Measurements from ENCODE around the gene MGST2.

The MGST2 gene

DNA sequence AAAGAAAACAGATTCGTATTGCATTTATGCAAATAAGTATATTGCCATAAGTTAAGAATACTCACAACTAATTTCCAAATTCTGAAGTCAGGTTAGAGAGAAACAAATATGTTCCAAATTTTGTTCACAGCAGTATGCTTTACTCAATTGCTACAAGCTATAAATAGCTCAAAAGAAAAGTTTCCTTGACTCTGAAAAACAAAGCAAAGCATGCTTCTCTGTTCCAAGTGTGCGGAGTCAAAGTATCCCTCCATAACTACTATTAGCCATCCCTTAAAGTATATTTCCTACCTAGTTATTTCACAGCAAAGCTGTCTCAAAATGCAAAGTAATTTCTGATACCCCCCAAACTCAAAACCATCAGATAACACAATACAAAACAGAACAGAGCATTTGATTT lies 47.3 kb downstream of the MGST2 start:
- no peak for DNase-seq

DNA sequence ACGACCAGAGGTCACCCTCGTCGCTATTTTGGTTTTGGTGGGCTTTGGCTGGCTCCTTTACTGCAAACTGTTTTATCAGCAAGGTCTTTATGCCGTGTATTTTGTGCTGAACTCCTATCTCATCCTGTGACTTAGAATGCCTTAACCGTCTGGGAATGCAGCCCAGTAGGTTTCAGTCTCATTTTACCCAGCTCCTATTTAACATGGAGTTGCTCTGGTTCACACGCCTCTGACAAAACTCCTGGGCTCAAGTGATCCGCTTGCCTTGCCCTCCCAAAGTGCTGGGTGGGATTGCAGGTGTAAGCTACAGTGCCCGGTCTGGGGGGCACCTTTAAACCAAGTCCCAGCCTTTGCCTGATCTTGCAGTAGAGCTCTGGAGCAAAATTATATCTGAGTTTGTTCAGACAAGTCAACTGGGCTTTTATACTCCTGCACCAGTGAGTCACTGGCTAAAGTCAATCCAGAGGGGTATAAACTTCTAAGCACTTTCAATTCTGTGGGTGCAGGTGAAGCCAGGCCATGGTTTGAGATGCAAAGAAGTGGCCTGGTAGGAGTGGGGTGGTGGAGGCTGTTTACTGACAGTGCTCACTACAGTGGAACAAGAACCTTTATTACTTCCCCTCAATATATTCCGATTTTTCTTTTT lies 50.2 kb downstream of the MGST2 start:
- no peak for DNase-seq

DNA sequence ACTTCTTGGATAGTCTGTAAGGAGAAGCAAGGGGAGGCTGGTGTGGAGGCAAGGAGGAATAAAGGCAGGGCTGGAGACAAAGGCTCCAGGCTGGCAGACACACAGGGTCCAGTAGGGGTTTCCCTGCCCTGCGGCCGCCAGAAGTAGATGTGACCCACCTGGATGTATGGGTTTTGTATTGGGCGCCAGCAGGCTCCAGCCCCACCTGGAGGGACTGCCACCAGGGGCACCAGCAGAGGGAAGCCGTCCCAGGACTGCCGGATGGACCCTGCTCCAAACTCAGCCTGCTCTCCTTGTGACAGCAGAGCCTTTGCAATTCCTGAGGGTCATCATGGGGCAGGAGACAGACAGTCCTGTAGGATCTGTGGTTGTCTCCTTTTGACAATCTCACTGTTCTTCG lies 52.7 kb downstream of the MGST2 start:
- DNase-seq: no peak

DNA sequence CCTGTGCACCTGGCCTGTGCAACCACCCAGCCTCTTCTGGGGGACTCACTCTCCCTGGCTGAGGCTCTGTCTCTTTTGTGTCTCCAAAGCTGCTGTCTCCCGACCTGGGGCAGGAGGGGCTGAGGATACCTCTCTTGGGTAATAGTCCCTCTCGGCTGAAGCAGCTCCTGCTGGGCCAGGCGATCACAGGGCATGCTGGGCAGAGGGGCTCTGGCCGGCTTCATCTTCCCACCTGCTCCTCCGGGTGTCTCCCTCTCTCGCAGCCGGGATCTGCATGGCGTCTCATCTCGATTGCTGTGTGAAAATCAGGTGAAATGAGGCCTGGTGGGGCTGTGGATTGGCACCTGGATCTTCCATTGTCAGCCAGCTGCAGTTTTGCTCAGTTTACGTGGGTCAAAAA lies 53.2 kb downstream of the MGST2 start:
- no peak for DNase-seq

DNA sequence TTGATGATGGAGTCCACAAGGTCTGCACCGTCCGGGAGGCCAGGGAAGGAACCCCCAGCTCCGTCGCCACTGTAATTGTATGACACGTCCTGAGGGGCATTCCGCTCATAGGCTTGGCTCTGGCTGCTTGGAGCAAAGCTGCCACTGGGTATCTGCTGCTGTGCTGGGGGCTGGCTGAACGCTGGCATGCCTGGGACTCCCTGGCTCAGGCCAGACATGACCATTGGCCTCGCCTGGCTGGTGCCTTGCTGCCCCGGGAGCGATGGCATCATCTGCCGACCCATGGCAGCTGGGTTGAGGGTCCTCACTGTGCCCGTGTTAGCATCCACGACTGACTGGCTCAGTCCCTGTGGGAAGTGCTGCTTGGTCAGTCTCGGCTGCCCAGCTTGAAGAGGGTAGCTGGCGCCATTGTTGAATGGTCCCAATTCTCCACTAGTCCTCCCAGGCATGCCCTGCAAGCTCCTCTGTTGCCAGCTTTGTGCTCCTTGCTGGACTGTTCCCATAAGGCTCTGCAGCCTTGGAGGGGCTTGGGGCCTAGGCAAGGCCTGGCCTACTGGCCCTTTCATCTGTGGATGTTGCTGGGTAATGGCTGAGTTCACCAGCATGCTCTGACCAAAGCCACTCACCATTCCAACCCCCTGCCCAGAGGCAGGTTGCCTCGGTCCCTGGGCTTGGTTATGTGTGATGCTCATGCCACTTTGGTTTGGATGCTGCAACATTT lies 53.9 kb downstream of the MGST2 start:
- no peak for DNase-seq

DNA sequence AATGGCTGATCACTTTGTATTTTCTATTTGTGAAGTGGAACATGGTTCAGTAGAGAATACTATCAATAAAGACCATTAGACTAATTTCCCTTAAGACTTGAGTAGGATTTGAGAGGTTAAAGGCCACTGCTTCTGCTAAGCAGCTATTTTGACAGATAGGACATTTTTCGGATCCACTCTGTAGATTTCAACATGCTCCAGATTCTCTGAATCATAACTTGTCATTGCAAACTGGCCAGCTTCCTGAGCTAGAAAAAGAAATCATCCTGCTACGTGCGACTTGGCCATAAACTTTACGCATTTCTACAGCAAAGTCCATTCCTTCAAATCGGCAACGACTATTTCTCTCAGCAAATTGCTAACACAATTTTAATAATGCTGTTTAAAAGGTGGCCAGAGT lies 55.2 kb downstream of the MGST2 start:
- DNase-seq: no peak

DNA sequence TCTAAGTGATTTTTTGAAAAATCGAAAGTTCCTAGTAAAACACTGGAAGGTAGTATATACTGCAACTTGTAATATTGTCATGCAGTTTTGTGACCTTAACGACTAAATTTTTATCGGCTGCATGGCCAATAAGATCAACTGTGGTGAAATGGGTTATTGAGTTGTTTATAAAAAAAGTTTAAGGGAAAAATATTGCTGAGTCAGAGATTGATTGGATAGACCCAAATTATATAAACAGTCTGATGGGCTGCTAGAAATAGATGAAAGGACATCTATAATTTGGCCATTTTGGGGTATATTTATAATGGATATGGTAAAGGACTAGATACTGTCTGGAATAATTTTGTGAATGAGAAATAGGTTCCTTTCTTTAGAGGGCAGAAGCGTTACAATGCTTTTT lies 56.2 kb downstream of the MGST2 start:
- no peak for DNase-seq

DNA sequence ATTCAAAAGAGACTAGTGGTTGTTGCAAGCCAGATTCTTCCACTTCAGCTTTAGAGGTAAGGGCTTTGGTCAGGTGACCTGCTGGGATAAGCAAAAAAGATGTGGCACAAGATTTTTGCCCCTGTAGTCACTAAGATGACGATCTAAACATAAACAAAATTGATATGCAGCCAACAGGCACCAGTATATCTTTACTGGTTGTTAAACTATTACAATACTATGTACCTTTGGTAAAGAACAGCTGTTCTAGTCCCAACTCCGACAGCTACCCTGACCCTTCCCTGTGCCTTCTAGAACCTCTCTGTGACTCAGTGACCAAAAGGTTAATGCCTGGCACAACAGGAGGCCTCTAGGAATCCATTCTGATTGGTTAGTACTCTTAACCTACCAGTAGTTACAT lies 59.6 kb downstream of the MGST2 start:
- DNase-seq: no peak

DNA sequence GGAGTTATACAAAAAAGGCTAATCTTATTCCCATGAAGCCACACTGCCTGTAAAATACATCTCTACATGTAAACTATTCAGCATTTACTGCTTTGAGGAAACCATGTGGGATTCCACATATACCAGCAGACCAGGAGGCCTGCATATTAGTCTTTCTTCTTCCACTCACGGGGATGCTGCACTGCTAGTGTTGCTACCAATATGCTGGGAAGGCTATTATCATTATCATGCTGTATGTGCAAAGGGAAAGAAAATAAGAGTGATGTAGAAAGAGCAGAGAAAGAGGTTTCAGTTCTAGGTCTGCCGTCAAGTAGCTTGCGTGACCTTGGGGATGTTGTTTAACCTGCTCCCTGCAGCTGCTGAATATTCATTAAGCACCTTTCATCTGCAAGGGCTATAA lies 61.0 kb downstream of the MGST2 start:
- DNase-seq: no peak

DNA sequence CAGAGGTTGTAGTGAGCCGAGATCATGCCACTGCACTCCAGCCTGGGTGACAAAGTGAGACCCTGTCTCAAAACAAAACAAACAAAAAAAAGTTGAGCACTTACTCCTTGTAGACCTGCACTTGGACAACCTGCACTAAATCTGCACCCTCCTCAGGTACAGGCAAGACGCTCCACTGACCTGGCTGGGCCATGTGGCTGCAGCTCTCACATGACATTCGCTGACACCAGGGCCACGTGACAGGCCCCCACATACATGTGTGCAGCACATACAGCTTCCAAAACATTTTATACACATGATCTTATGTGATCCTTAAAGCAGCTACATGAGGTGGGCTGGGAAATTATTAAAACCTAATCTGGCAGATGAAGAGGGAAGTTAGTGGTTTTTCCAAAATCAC lies 62.5 kb downstream of the MGST2 start:
- DNase-seq: no peak

DNA sequence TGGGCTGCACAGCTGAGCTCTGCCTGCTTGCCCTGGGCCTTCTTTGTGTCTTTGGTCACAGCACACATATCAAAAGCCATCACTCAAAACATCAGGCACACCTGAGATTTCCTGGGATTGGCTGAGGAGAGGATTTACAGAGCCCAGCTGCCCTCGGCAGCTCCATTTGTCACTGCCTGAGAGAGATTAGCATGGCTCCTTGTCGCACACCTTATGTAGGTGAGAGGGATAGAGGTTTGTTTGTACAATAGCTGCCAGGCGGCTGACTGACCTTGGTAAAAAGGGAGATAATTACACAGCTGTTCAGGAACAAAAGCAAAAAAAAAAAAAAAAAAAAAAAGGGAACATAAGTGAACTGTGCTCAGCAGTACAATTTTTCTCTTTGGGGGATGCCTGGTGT lies 63.2 kb downstream of the MGST2 start:
- no peak for DNase-seq

DNA sequence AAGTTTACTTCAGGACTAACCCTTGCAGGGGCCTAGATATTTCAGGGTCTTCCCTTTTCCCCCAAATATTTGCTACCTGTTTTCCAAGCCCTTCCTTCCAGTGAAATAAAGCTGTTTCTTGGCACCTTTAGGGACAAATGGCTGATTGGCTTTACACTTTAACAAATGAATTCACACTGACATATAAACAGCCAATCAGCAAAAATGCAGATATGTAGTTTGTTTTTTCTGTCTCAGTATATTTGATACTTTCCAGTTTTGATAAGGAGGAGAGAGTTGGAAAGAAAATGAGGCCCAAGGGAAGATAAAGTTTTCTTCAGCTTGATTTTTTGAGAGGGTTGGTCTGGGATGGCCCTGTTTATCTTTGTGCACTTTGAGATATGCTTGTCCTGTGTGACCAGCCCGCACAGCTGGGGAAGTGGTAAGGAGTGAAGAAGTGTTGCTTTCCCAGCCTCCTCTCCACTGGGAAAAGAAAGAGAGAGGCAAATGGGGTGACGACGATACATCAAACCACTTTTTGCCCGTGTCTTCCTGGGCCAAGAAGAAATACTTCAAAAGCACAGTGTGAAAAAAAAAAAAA lies 67.5 kb downstream of the MGST2 start:
- DNase-seq: no peak

DNA sequence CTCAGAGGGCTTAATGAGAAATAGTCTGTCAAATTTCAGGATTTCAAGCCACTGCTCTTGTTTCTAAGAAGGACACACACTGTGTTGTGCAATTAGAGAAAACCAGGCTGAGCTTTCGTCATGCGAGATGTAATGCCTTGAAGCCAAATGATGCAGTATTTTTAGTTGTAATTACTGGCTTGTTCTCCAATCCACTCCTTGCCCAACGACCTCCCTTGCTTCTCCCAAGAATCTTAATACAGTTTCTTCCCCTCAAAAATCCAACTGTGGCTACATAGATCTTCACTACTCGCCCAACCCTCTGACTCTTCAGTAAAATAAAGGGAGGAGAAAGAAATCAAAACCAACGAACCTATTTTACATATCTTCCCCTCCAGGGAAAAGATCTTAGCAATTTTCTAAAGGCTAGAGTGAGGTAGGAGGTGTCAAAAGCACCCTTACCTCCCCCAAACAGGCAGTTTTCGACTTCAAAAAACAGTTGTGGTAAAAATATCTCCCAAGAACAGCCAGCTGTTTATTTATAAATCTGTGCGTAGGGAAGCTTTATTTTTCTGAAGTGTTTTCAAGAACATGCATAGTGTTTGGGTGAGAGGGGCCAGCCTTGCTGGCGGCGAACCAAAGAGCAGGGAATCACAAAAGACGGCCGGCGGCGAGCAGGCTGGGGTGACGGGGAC lies 68.7 kb downstream of the MGST2 start:
- DNase-seq: no peak

DNA sequence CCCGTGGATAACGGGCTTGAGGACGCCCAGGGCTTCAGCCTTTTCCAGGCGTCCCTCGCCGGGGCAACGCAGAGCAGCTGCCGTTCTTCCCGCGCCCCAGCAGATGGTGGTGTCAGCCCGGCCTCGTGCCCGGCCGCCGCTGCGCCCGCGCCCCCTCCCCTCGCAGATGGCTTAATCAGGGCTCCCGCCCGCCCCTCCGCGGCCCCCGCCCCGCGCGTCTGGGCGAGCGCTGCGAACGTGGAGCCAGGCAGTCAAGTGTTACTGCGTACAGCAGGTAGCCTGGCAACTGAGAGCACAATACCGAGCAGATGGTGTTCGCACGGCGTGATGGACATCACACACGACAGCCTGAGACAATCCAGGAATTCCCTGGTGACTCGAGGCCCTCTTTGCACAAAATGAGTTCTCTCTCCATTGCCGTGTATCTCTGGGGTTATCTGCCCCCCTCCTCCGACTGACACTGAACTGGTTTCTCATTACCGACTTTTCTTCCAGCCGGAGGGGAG lies 69.3 kb downstream of the MGST2 start:
- DNase-seq: peak; percentile 13

DNA sequence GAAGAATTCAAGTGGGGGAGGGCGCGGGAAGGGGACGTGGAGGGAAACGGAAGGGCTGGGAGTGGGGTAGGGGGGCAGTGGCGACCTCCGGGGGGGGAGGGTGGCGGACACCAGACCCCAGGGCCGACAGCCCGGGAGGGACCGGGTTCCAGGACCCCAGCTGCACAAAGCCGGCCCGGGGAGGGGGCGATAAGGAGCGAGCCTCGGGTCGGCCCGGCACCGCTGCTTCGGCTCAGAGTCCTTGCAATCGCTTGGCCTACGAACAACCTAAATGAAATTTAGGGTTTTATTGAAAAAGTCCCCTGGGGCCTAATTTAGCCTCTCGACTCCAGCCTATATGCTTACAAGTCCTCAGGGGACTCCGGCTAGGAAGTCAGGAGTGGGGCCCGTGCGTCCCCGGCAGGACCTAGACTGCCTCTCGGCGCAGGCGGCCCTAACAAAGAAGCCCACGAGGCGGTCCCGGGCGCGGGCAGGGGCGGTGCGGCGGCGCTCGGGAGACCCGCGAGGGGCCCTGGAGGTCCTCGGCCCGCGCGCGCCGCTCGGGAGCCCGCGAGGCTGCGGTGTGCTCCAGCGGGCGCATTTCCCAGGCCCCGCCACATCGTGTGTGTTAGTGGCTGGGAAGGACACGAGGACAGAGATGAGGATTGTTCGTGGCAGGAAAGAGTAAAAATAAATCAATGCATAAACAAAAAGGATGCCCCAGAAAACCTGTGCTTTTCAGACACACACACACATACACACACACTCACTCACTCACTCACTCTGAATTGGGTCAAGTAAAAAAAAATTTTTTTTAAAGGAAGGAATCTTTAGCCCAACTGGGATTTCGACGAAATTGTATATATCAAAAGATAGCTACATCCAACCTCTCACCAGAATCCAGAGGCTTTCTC lies 70.0 kb downstream of the MGST2 start:
- DNase-seq: no peak

DNA sequence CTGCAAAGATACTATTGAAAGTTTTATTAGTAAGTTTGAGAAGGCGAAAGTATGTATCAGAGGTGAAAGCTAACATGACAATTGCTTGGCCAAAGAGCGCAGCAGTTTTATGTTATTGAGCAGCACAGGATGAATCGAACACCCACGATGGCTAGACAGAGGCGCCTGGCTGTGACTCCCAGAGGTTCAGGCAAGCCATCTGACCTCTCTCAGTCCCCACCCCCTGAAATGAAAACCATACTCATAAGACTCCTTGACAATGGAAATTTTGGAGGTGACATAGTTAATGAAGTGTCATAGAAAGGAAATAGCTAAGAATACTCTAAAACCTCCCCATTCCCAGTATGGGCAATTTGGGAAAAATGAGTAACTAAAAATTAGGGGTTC lies 70.6 kb downstream of the MGST2 start:
- DNase-seq: no peak

DNA sequence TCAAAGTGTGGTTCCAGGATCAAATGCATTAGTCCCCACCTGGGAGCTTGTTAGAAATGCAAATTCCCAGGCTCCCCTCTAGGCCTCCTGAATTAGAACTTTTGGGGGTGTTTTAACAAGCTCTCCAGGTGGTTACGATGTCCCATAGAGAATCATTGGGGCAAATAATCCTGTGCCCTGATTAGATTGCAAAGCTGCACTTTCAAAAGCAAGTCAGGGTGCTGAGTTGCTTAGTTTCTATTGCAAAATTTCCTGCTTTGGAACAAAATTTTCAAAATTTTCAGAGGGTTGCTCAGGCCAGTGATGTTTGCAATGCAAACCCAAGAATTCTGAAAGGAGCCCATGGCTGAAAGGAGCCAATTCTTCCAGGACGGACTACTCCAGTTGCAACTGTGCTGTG lies 71.0 kb downstream of the MGST2 start:
- no peak for DNase-seq

DNA sequence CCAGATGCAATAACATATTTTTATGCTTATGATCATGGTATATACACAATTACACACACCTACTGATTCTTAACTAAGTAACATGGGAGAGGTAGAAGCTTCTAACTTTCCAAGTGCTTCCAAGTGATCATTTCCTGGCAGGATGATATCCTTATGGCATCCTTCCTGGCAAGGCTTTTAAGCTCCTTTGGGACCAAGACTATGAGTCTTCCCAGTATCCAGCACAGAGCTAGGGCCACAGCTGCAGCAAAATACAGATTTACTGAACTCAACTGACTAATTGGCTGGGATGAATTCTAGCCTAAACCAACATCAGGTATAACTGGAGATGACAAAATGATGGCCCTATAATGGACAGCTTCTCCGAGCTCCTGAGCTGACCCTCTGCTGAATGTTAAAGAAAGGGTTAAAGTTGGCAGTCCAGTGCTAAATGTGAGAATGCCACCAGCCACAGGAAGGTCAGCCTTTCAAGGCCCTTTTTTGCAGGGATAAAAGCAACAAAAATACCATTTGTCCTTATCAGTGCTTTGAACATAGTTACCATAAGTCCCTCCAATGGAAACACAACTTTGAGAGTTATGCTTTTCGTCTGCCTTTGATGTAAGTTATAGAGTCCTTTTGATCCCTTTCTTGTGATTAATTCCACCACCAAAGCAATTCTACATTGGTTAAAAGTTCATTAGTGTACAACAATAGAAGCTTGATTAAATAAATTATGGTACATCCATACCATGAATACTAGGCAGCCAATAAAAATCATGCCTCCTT lies 73.4 kb downstream of the MGST2 start:
- DNase-seq: no peak

DNA sequence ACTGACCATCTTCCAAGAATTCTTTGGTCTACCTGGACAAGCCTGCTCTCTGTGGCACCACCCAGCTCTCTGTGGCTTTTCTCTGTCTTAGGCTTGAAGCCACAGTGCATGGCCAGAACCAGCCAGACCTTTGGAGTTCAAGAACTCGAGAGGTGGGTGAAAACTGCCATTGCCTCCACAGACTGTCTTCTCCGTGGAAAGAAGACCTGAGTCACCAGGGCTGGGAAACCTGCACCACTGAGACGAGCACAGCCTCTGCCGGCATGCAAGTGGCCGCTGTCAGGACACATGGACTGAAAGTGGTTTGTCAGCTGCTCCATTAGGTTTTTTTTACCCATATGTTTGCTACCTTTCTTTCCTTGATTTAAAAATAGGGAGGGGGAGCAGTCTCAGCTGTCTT lies 74.5 kb downstream of the MGST2 start:
- DNase-seq: no peak

DNA sequence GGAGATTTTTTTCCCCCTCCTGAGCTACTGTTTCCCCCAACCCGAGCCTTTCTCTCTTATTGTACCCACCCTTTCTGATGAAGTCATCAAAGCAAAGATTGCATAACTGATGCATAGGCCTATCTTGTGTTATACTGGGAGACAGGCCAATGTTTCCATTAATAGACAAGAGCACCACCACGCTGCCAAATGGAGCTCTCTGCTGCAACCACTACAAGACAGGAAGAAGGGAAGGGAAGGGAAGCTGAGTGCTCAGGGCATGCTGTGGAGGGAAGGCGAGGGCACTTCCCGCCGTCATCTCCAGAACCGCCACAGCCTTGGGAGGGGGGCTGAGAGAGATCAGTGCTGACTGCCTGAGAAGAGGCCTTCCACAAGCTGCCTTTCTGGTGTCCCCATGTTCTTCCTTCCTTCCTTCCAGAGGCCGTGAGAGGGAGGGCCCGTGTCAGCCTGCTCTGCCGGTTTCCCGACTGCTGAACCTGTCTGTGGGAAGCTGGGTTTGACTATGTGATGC lies 75.0 kb downstream of the MGST2 start:
- no peak for DNase-seq

DNA sequence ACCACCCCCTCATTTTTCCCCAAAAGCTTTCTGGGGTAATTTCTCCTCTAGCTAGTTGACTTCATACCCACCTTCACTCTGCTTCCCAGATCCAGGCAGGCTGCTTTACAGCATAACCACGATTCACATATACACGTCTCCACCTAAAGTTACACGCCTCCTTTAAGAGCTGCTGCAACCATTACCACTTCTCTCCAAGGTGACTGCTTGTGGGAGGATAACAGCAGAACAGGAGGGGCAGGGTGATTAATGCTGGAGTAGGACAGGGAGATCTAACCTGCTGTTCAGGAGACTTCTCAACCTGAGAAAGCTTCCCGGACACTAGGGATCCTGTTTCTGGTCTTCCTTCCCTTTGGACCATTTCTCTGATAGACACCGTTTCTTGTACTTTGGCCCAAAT lies 77.4 kb downstream of the MGST2 start:
- no peak for DNase-seq

DNA sequence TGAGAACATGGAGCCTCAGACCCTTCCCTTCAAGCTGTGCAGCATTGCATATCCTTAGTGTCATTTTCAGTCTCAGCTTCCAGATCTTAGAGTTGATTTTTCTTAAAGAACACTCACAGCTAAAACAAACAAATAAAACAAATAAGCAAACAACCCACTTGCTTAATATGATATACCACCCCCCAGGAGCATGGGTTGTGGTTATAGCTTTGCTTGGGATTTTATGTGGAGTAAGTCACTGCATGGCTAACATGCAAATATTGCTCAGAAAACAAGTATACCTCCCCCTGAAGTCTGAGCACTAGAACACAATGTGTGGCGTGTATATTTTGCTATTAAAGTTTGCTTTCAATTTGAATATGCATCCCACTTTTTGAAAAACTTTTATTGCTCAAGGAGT lies 78.6 kb downstream of the MGST2 start:
- DNase-seq: no peak

Data from effector CD8-positive, alpha-beta T cell (primary cell).